Right lobe of liver (tissue), 4 donors: ENCODE data around the gene AHR.

Experiments used
- CTCF ChIP-seq, 4 donors: fragments of 200-600 bp in 3 of 4; fragments of 450-650 bp in 1 of 4; IDR thresholded peaks; one replicate each; pipeline versions ENCODE4 v1.5.1 to v1.8.0; 2016 to 2022; ENCODE audit warnings: antibody characterized with exemption in 4 of 4, mild to moderate bottlenecking in 2 of 4
- POLR2A ChIP-seq: fragments of 450-650 bp; IDR thresholded peaks from one replicate; pipeline ENCODE4 v1.6.1; 2017; ENCODE audit warnings: antibody characterized with exemption, mild to moderate bottlenecking
- donor health status: DM: no; HTN: no; CAD: no.
- donor health status: DM: no; HTN: no; CAD: no.
- donor health status: DM: no; HTN: yes; CAD: no.

GRCh38 chr7:17369691-17370426, 71.4 kb downstream of the AHR start:
- TF ChIP-seq CTCF (IDR thresholded peaks at IDR 0.05): no peak
- no peak for TF ChIP-seq POLR2A
